ENCODE measurements around the gene TMEM185A.

DNA sequence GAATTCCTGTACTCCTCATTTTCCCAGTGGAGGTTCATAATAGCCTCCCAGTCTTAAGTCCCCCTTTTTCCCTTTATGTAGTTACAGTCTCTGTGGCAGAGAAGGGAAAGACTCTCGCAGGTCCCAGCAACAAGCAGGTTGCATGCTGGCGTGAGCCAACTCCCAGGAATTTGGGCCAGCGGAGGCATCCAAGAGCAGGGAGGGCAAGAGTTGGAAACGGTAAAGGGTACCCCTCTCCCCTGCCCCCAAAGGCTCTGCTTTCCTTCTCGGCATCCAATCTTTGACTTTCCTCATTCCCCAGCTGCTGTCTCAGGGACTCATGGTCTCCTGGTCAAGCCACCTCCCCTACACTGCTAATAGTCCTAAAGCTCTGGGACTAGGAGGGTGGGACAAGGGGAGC is 21.1 kb downstream of the TMEM185A start:
- TF ChIP-seq, protein P1, sequence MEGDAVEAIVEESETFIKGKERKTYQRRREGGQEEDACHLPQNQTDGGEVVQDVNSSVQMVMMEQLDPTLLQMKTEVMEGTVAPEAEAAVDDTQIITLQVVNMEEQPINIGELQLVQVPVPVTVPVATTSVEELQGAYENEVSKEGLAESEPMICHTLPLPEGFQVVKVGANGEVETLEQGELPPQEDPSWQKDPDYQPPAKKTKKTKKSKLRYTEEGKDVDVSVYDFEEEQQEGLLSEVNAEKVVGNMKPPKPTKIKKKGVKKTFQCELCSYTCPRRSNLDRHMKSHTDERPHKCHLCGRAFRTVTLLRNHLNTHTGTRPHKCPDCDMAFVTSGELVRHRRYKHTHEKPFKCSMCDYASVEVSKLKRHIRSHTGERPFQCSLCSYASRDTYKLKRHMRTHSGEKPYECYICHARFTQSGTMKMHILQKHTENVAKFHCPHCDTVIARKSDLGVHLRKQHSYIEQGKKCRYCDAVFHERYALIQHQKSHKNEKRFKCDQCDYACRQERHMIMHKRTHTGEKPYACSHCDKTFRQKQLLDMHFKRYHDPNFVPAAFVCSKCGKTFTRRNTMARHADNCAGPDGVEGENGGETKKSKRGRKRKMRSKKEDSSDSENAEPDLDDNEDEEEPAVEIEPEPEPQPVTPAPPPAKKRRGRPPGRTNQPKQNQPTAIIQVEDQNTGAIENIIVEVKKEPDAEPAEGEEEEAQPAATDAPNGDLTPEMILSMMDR (IDR thresholded peaks at IDR 0.05): no peak
- no peak for TF ChIP-seq POLR2A (IDR thresholded peaks at IDR 0.05)

Measured in right lobe of liver (tissue), 4 donors.